Measurements from ENCODE around the gene USP32. TPM values are rescaled to one million over a fixed set of nuclear protein-coding genes. Genes with fewer than 3 reads are reported as not detected.

The USP32 gene
- total and polyA plus RNA-seq, 2 donors (not counting 1 experiment from before 2014, with no cell fraction given), result 7.7 to 48.8 TPM

GRCh38 chr17:60392845-60393702 is 1.1 kb upstream of the USP32 start:
- ChIA-PET POLR2A (no interaction called here), CTCF (interaction anchor here (1.2 kb wide), 1 partner anchor 8 kb away, joined by 5 read pairs; no protein-coding TSS in a partner anchor)
- H3K27ac ChIP-seq (ENCODE audit: low read length in 2 of 2), result peak overlapping the region; percentile 92 to 96
- H3K4me3 ChIP-seq (ENCODE audit: control extremely low read depth in 1 of 5, extremely low read depth in 1 of 5, insufficient read depth in 1 of 5, low read depth in 2 of 5, low read length in 4 of 5), result peak overlapping the region; percentile 71 to 95 (median 87)
- peak overlapping the region; percentile 97 for H2AFZ ChIP-seq (ENCODE audit: insufficient read depth, low read depth, low read length, poor library complexity, severe bottlenecking)
- peaks cover 72% of the 10 kb centered on the region for H3K4me1 Mint-ChIP-seq
- 0% methylated on average over 6 of the region's 17 CpGs for WGBS (ENCODE audit: insufficient coverage)
- no peaks in the 10 kb centered on the region for H3K36me3 ChIP-seq (replicated peaks in 1 of 2; ENCODE audit: control extremely low read depth in 1 of 2, control insufficient read depth in 1 of 2, extremely low read depth in 1 of 2, insufficient read depth in 2 of 2, low read length in 1 of 2)
- H3K9me3 Mint-ChIP-seq (ENCODE audit: insufficient read depth), result no peaks in the 10 kb centered on the region
- no peaks in the 10 kb centered on the region for H3K27me3 ChIP-seq (replicated peaks in 1 of 4; ENCODE audit: control extremely low read depth in 1 of 4, control insufficient read depth in 3 of 4, insufficient read depth in 4 of 4, low read length in 3 of 4)
- no peaks in the 10 kb centered on the region for H4K20me1 ChIP-seq (ENCODE audit: control insufficient read depth, insufficient read depth, low read length, poor library complexity, severe bottlenecking)
- H3K4me1 ChIP-seq (ENCODE audit: control insufficient read depth in 2 of 2, insufficient read depth in 2 of 2, low read length in 2 of 2), result peaks cover 51 to 53% of the 10 kb centered on the region in 2 donors
- intact Hi-C loops (cut with micrococcal nuclease), result loop anchor here (1.0 to 5.0 kb wide), 5 partner anchors 28 to 501 kb away; partner anchors contain the start of genes HEATR6, PPM1D, RPS6KB1 and TUBD1
- H3K4me3 Mint-ChIP-seq, result peak overlapping the region; percentile 96
- H3K9me3 ChIP-seq (ENCODE audit: control extremely low read depth in 1 of 3, control insufficient read depth in 2 of 3, insufficient read depth in 1 of 3, low read length in 2 of 3), result no peaks in the 10 kb centered on the region
- H3K79me2 ChIP-seq (ENCODE audit: control insufficient read depth, insufficient read depth, low read length), result peaks cover 37% of the 10 kb centered on the region
- peak overlapping the region; percentile 97 for H3K27ac Mint-ChIP-seq
- peak; percentile 66 for DNase-seq
- no peaks in the 10 kb centered on the region for H3K27me3 Mint-ChIP-seq
- H3K9ac ChIP-seq (ENCODE audit: low read length), result peak overlapping the region; percentile 93
- no peak for ATAC-seq (ENCODE audit: low read depth)
- peak overlapping the region; percentile 92 for H3K4me2 ChIP-seq (replicated peaks; ENCODE audit: low read depth, low read length, poor library complexity, severe bottlenecking)
- no peak for TF ChIP-seq EZH2 (IDR thresholded peaks at IDR 0.05; ENCODE audit: borderline replicate concordance, insufficient read depth, low read depth, low read length, poor library complexity, severe bottlenecking)
- TF ChIP-seq, protein P1, sequence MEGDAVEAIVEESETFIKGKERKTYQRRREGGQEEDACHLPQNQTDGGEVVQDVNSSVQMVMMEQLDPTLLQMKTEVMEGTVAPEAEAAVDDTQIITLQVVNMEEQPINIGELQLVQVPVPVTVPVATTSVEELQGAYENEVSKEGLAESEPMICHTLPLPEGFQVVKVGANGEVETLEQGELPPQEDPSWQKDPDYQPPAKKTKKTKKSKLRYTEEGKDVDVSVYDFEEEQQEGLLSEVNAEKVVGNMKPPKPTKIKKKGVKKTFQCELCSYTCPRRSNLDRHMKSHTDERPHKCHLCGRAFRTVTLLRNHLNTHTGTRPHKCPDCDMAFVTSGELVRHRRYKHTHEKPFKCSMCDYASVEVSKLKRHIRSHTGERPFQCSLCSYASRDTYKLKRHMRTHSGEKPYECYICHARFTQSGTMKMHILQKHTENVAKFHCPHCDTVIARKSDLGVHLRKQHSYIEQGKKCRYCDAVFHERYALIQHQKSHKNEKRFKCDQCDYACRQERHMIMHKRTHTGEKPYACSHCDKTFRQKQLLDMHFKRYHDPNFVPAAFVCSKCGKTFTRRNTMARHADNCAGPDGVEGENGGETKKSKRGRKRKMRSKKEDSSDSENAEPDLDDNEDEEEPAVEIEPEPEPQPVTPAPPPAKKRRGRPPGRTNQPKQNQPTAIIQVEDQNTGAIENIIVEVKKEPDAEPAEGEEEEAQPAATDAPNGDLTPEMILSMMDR (IDR thresholded peaks at IDR 0.05), result no peak

Data from B cell (primary cell).